GM19395 (cell line): Measurements from ENCODE around the gene PLEKHM2.

ENCODE experiments used
- ATAC-seq: cut with Tn5 transposase; IDR thresholded peaks from one replicate; pipeline ENCODE4 v1.9.1; 2021; ENCODE audit warnings: mild to moderate bottlenecking, moderate library complexity; ENCODE audit not compliant: unreplicated experiment

PLEKHM2 gene

DNA sequence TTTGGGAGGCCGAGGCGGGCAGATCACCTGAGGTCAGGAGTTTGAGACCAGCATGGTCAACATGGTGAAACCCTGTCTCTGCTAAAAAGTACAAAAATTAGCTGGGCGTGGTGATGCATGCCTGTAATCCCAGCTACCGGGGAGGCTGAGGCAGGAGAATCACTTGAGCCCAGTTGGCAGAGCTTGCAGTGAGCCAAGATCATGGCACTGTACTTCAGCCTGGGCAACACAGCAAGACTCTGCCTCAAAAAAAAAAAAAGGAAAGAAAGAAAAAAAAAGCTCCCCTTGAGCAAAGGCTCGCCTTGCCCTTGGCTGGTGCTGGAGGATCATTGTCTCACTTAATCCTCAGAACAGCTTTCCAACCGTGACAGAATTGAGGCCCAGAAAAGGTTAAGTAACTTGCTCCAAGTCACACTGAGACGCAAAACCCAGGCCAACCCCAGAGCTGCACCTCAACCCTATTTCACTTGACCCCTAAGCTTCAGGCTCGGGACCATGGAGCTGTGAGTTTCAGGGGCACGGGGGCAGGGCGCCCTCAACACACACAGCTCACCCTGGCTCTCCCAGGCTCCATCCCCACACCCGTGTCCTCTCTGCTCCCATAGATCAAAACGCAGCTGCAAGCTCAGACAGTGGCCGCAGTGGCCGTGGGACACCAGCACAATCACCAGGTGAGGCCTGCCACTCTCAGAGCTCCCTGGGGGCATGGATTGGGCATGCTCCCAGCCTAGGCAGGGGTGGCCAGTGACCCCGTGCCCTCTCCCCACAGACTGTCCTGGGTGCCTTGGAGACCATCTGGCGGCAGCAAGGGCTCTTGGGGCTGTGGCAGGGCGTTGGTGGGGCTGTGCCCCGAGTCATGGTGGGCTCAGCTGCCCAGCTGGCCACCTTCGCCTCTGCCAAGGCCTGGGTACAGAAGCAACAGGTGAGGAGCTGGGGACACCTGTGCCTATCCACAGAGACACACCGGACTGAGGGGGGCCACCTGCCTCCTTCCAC, 53.5 kb downstream of the PLEKHM2 start:
- no peak for ATAC-seq

DNA sequence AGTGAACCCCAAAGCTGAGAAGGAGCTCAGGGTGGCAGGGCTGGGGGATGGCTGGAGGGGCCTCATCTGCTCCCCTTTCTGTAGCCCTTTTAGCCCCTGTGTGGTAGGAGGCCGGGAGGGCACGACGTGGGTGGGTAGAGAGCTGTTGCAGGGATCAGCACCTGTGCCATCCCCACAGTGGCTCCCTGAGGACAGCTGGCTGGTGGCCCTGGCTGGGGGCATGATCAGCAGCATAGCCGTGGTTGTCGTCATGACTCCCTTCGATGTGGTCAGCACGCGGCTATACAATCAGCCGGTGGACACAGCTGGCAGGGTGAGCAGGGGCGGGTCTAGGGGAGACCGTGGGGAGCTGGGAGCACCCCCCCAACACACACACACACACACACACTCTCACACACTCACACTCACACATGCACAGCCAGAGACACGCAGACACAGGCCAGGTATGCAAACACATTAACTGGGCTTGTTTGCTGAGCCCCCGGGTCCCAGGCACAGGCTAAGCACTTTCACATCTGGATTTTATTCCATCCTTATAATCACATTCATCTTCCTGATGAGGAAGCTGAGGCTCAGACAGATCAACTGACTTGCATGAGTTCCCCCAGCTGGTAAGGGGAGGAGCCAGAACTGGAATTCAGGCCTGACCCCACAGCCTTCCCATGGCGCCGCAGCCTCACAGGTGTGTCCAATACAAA, 54.4 kb downstream of the PLEKHM2 start:
- ATAC-seq = no peak

DNA sequence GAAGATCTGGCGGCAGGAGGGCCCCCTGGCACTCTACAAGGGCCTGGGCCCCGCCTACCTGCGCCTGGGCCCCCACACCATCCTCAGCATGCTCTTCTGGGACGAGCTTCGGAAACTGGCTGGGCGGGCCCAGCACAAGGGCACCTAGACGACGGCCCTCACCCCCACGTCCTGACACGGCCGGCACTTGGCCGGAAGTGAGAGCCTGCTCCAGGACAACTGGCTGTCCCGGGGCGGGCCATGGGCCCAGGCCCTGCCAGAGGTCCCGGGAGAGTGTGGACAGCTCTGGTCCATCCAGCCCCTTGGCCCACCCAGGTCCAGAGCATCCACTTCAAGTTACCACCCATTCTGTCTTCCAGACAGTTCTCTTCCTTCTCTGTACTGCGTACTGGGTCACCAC, 55.1 kb downstream of the PLEKHM2 start:
- ATAC-seq = no peak

DNA sequence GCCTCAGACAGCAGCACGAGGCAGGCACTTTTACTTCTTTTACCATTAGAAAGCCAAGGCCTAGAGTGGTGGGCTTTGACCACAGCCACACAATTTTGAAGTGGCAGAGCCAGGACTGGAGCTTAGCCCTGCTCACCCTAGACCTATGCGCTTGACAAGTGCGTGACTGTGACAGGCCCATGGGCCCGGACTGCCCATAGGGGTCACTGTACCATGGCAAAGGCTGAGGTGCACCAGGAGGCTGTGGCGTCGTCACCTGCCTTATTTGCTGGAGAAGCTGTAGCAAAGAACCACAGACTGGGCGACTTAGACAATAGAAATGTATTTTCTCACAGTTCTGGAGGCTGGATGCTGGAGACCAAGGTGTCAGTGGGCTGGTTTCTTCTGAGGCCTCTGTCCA, 55.6 kb downstream of the PLEKHM2 start:
- ATAC-seq = no peak

DNA sequence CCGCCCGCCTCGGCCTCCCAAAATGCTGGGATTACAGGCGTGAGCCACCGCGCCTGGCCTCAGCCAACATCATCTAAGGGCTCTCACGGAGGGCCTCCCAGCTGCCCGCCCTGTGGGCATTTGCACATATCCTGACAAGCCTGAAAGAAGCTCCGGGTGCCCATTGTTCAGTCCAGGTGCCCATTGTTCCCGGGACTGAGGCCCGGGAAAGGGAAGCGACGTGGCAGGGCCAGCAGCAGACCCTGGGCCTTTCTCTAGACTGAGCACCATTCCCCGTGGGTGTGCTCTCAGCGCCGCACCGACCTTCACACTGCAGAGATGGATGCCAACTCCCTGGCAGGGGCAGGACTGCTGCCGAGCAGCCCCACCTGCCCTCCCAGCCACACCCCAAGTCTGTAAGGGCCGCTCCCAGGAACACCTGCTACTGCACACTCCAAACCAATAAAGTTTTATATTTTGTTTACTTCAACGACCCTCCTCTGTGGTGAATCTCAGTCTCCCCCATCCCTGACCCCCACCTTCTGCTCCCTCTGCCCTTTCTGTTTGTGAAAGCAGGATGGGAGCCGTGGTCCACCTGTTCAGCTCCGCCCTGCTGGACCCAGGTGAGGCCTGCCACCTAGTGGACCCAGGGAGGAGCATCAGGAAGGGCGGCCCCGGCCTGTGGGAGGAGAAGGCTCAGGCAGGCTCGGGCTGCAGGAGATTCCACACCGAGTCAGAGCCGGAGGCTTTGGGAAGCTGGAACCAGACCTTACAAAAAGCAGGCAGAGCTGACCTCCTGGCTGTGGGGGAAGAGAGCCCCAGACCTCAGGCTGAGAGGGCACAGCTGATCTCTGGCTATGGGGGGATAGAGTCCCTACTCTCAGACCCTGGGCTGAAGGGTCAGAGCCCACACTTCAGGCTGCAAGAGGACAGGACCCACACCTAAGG, 57.1 kb downstream of the PLEKHM2 start:
- ATAC-seq = peak; percentile 63

DNA sequence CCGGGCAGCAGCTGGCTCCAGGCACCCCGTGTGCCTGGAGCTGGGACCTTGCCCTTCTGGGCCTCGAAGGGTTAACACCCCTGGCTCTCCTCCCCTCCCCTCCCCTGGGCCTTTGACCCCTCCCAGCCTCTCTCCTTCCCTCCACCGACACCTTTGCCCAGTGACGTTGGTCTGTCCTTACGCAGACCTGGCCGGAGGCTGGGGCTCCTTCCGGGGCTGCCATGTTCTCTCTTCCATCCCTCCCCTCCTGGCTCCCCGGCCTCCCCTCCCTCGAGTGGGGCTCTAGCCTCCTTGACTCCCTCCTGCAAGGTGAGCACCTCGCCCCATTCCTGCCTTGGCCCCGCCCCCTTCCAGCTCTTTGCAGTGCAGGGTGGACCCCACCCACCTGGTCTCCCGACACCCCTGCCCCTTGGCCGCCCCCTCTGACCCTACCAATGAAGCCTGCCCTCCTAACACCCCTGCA, 58.2 kb downstream of the PLEKHM2 start, which contains the start of gene TMEM82:
TMEM82 (plus strand) TSS at position 161 of the 463 bp plus-strand sequence; CDS start at position 222, 61 bp downstream.
- ATAC-seq = no peak

DNA sequence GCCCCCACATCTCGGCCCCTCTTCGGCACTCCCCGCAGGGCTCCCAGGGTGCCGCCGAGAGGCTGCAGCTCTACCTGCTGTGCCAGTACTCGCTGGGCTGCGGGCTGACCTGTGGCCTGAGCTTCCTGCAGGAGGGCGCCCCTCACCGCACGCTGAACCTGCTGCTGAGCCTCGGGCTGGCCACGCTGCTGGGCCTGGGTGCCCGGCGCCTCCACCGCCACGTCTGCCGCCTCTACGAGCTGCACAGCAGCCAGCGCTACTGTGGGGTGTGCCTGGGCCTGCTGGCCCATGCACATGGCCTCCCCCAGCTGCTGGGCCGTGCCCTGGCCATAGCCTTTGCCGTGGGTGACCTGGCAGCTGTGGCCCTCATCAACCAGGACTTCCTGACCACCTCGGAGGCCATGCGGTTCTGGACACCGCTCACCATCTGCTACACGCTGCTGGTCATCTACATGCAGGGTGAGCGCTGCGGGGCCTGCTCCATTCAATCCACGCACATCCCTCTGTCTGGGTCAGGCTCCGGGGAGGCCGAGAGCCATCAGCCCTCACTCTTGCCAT, 60.1 kb downstream of the PLEKHM2 start:
- no peak for ATAC-seq

DNA sequence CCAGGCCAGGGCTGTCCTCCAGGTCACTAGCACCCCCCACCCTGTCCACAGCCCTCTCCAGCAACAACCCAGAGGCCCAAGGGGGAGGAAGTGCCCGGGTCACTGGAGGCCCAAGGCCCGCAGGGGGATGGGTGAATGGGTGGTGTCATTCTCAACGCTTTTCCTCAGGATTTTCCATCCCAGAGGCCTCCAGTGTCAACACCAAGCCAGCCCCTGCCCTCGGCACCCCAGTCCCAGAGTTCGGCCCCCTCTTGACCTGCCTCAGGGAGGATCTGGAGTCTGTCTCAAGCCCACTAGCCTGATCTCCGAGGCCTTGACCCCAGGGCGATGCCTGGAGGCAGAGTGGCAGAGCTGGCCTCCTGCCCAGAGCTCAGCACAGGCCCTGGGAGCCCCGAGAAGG, 63.3 kb downstream of the PLEKHM2 start:
- ATAC-seq = no peak

DNA sequence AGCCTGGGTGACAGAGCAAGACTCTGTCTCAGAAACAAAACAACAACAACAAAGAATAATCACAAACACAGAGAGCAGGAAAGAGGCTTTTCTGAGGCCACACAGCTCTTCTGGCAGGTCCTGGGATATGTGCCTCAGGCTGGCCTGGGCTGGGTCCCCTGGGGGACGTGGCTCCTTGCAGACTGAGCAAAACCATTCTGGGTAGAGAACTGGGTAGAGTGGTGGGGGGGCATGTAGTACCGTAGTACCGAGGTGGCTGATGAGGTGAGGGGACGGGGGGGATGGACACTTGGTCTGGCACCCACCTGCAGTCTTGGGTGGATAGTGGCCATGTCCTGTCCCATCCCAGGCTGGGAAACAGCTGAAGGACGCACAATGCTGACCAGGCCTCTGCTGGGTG, 64.1 kb downstream of the PLEKHM2 start:
- no peak for ATAC-seq

DNA sequence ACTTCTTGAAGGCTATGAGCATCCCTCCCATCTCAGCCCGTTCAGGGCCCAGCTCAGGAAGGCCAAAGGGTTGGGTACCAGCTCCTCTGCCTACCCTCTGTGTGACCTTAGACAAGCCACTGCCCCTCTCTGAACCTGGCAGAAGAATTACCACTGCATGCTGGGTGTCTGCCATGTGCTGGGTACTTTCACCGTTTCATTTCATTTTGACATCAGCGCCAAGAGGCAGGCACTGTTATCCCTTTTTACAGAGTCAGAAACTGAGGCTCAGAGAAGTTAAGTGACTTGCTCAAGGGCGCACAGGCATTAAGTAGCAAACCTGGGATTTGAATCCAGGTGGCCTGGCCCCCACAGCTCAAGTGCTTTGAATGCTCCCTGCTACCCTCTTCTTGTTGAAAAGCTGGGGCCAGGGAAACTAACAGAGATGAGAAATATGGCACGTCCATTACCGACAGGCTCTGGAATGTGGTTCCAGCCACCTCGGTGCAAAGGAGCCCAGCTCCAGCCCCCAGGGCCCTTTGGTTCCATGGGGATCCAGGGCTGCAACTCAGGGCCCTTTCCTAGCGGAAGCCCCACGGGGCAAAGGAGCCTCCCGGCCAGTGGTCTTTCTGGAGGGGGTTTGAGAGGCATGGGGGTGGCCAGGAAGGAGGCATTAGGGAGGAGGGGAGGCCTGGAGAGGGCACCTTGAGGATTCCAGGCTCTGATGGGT, 64.7 kb downstream of the PLEKHM2 start:
- no peak for ATAC-seq

DNA sequence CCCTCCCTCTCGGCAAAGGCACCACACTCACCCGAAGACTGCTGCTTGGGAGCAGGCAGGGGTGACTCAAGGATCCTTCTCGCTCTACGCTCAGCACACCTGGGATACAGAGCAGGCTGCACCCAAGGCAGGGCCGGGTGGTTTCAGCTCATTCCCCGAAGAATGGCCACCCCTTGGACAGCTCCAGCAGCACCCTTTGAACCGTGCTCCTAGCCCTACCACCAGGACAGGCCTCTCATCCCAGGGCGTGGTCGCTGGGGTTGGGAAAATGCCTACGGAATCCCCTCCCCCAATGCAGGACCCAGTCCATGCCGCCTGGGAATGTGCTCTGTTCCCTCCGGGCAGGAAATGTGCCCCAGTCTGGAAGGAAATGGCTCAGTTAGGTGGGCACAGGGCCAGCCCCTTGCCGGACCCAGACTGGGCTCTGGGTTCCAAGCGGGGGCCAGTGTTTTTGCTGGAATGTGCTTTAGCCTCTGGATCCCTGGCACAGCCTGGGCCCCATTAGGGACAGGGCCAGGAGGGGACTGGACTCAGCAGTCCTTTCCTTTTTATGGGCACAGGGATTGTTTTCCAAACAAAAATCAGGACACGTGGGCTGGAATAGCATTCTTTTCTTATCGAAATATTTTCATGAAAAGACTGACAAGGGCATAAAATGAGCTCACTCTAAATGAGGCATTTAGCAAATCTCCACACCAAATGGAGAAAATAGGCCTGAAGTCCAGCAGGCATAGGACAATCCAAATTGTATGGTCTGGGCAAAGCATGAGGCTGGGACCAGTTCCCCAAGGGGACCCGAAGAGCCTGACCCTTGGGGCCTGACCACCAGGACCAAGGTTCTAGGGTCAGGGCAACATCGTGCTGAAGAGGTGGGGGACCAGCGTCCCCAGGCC, 65.5 kb downstream of the PLEKHM2 start:
- ATAC-seq = no peak

DNA sequence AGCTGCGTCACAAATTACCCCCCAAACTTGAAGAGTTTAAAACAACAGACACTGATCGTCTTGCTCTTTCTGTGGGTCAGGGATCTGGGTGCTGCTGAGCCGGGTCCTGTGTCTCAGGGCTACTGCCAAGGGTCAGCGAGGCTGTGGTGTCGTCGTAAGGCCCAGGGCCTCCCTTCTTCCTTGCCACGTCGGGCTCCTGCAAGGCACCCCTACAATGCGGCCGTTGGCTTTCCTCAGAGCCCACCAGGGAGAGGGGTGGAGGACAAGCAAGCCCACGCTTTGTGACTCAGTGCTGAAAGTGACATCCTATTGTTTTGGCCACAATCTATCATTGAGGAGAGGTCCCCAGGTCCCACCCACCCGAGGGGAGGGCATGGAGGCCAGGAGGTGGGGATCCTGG, 66.8 kb downstream of the PLEKHM2 start:
- no peak for ATAC-seq

DNA sequence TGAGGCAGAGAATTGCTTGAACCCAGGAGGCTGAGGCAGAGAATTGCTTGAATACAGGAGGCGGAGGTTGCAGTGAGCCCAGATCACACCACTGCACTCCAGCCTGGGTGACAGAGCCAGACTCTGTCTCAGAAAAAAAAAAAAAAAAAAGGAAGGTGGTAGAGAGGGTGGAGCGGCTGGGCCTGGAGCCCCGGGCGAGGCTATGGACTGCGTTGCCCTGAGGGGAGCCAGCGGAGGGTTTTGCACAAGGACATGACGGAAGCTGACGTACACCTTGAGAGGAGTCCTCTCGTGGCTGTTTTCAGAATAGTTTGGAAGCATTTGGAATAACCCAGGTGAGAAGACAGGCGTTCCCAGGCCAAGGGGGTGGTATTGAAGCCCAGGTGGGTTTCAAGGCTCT, 67.6 kb downstream of the PLEKHM2 start:
- no peak for ATAC-seq

DNA sequence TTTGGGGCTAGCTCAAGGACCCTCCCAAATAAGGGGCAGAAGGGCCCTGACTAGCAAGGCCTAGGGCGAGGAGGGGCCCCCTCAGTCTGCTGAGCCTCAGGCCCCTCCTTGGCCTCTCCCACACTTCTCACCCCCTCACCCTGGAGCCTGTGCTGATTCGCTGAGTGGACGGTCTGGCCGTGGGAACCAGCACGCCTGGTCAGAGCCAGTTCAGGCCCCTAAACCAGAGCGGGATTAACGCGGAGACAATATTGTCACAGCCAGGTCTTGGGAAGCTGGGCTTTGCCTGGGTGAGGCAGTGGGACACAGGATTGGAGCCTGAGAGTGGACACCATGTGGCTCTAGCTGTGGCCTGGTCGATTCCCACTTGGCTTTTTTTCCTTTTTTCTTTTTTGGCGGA, 69.7 kb downstream of the PLEKHM2 start:
- no peak for ATAC-seq

DNA sequence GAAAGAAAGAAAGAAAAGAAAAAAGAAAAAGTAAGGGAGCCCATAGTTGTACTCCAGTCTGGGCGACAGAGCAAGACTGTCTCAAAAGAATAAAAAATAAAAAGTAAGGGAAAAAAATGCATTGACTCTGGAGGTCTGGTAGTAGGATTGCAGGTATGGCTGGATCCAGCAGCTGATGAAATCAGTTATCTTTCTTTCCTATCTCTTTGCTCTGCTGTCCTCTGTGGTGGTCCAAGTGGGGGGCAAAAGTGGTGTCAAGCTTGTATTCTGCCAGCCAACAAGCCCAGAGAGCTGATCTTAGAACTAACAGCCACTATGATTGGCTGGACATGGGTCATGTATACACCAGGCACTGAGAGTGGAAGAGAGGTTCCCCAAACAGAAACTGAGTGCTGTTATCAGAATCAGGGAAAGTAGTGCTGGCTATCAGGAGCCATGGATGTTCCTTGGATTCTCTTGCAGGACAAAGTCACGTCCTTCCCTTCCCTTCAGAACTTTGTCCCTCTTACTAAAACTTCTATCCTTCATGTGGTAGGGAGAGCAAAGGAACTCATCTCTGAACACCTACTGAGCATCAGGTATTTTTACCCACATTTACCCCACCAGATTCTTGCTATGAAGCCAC, 71.0 kb downstream of the PLEKHM2 start:
- no peak for ATAC-seq

DNA sequence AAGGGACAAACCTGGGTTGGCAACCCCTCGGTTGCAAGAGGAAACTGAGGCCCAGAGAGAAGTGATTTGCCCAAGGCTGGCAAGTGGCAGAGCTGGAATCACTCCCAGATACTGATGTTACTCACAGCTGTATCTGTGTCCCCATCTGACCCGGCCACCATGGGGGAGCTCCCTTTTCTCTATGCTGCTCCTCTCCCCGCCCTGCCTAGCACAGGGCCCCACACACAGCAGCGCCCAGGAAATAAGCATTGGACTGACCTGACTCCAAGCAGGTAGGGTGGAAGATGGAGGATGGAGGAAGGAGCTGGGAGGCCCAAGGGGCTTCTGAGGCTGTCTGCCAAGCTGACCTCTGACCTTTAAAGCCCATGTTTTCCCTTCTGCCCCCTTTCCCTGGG, 71.5 kb downstream of the PLEKHM2 start:
- no peak for ATAC-seq

DNA sequence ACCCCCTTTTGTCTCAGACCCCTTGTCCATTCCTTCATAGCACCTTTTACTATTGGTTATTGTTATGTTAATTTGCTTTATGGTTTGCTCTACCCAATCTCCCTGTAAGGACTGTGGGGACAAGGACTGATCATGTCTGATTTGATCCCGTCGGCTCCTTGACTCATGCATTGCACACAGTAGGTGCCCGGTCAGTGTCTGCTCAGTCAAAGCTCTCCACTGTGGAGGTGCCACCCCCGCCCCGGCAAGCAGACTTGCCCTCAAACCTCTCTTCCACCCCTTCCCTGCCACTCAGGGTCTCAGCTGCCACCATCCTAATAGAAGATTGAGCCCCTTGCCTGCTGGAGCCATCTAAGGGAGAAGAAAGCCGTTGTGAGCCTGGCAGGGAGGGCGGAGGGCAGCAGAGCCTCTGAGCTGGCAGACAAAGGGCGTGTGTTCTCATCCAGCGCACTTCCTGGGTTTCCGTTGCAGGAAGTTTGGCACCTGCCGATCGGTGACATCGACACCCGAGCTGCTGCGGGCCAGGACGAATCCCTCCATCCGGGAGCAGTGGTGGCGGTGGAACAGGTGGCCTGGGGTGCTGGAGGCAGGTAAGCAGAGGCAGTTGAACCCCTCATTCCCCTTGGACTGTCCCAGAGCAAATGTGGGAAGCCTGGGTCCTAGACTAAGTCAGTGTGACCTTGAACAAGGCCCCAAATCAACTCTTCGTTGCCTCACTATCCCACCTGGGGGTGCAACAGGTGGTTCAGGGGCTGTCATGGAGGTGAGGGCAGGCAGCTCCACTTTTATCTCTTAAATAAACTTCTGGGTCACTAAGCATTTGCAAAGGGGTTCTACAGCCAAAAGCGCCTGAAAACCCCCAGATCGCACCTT, 72.3 kb downstream of the PLEKHM2 start:
- no peak for ATAC-seq
